ENCODE results near the gene FRK. TPM values are rescaled to one million over a fixed set of nuclear protein-coding genes. Genes with fewer than 3 reads are reported as not detected.
A peak's percentile ranks its signal among the peaks of the same experiment; 100 is the strongest.
"Not testable (repeated sequence)": the region's sequence is repeated elsewhere in the genome, so short reads cannot be mapped to it uniquely, and the experiment has no call there.

Gene FRK
- total RNA-seq, 2 donors from 2014 or later = 16.0 to 20.0 TPM

- Histone ChIP-seq H3K4me3 (peak overlapping the region; percentile 64), H3K27ac (peak overlapping the region; percentile 82 to 93), H3K4me1 (ENCODE audit: control insufficient read depth in 1 of 2, low read depth in 2 of 2) (peaks cover 24 to 26% of the 10 kb centered on the region in 2 donors), H3K27me3 (replicated peaks; ENCODE audit: insufficient read depth) (no peaks in the 10 kb centered on the region), H3K9me3 (no peaks in the 10 kb centered on the region), H3K36me3 (no peaks in the 10 kb centered on the region)
- no peak for DNase-seq (ENCODE audit: low spot score)
- no peak for TF ChIP-seq CTCF (IDR thresholded peaks at IDR 0.05)
- ATAC-seq (ENCODE audit: insufficient number of reproducible peaks, low FRiP score, low read depth) = peak; percentile 60
Measured at GRCh38 chr6:115934829-115935228, 125.9 kb downstream of the FRK start.

- no peak for DNase-seq (ENCODE audit: low spot score)
- Histone ChIP-seq H3K27ac (peak overlapping the region; percentile 82 to 93), H3K4me1 (ENCODE audit: control insufficient read depth in 1 of 2, low read depth in 2 of 2) (peaks cover 24 to 26% of the 10 kb centered on the region in 2 donors), H3K36me3 (no peaks in the 10 kb centered on the region), H3K9me3 (no peaks in the 10 kb centered on the region), H3K27me3 (replicated peaks; ENCODE audit: insufficient read depth) (no peaks in the 10 kb centered on the region), H3K4me3 (peak overlapping the region; percentile 64)
- ATAC-seq (ENCODE audit: insufficient number of reproducible peaks, low FRiP score, low read depth) = peak; percentile 68
- no peak for TF ChIP-seq CTCF (IDR thresholded peaks at IDR 0.05)
Measured at GRCh38 chr6:115934145-115934544, 126.5 kb downstream of the FRK start.

GRCh38 chr6:115932481-115932880, 128.2 kb downstream of the FRK start:
- Histone ChIP-seq H3K27me3 (replicated peaks; ENCODE audit: insufficient read depth) (no peaks in the 10 kb centered on the region), H3K4me3 (no peak overlapping the region), H3K36me3 (no peaks in the 10 kb centered on the region), H3K27ac (peak overlapping the region; percentile 82 to 93), H3K9me3 (no peaks in the 10 kb centered on the region), H3K4me1 (ENCODE audit: control insufficient read depth in 1 of 2, low read depth in 2 of 2) (peaks cover 24 to 26% of the 10 kb centered on the region in 2 donors)
- no peak for DNase-seq (ENCODE audit: low spot score)
- TF ChIP-seq CTCF (IDR thresholded peaks at IDR 0.05) = no peak
- ATAC-seq (ENCODE audit: insufficient number of reproducible peaks, low FRiP score, low read depth) = no peak

GRCh38 chr6:115928000-115928399, 132.7 kb downstream of the FRK start:
- not testable (repeated sequence) for H3K36me3 ChIP-seq; DNase-seq (ENCODE audit: low spot score); H3K4me3 ChIP-seq; H3K27ac ChIP-seq; H3K9me3 ChIP-seq; ATAC-seq (ENCODE audit: insufficient number of reproducible peaks, low FRiP score, low read depth); H3K27me3 ChIP-seq (replicated peaks; ENCODE audit: insufficient read depth)
- H3K4me1 ChIP-seq (ENCODE audit: control insufficient read depth in 1 of 2, low read depth in 2 of 2) = peaks cover 9 to 31% of the 10 kb centered on the region in 2 donors

GRCh38 chr6:115922971-115923370, 137.7 kb downstream of the FRK start:
- H3K4me3 ChIP-seq = no peak overlapping the region
- no peaks in the 10 kb centered on the region for H3K27me3 ChIP-seq (replicated peaks; ENCODE audit: insufficient read depth)
- TF ChIP-seq CTCF (IDR thresholded peaks at IDR 0.05) = no peak
- no peaks in the 10 kb centered on the region for H3K9me3 ChIP-seq
- H3K4me1 ChIP-seq (ENCODE audit: control insufficient read depth in 1 of 2, low read depth in 2 of 2) = peaks cover 13 to 46% of the 10 kb centered on the region in 2 donors
- H3K27ac ChIP-seq = peak overlapping the region; percentile 61 to 66
- peak; percentile 18 for ATAC-seq (ENCODE audit: insufficient number of reproducible peaks, low FRiP score, low read depth)
- no peaks in the 10 kb centered on the region for H3K36me3 ChIP-seq
- DNase-seq (ENCODE audit: low spot score) = no peak

GRCh38 chr6:115914098-115914497, 146.6 kb downstream of the FRK start:
- no peak for TF ChIP-seq CTCF (IDR thresholded peaks at IDR 0.05)

More at GRCh38 chr6:115914098-115914497, 146.6 kb downstream of the FRK start:
- Histone ChIP-seq H3K4me1 (ENCODE audit: control insufficient read depth in 1 of 2, low read depth in 2 of 2) (no peaks in the 10 kb centered on the region), H3K9me3 (no peaks in the 10 kb centered on the region), H3K4me3 (no peak overlapping the region), H3K27ac (no peak overlapping the region), H3K36me3 (no peaks in the 10 kb centered on the region), H3K27me3 (replicated peaks; ENCODE audit: insufficient read depth) (no peaks in the 10 kb centered on the region)
- DNase-seq (ENCODE audit: low spot score) = no peak
- ATAC-seq (ENCODE audit: insufficient number of reproducible peaks, low FRiP score, low read depth) = no peak
